Muscle layer of colon (tissue), 2 donors: ENCODE results near the gene CYLD.

Source experiments
- H3K27ac ChIP-seq: one replicate; pipeline ENCODE4 v1.7.0; 2013; ENCODE audit warnings: low read depth, mild to moderate bottlenecking, low read length, moderate library complexity
- H3K27me3 ChIP-seq, 2 donors: one replicate each; pipeline ENCODE4 v1.7.0; 2013; ENCODE audit warnings: low read length in 2 of 2, mild to moderate bottlenecking in 2 of 2; ENCODE audit not compliant: insufficient read depth in 2 of 2, control insufficient read depth in 1 of 2
- H3K36me3 ChIP-seq: one replicate; pipeline ENCODE4 v1.7.0; 2013; ENCODE audit warnings: mild to moderate bottlenecking, low read length; ENCODE audit not compliant: insufficient read depth
- H3K4me1 ChIP-seq: one replicate; pipeline ENCODE4 v1.7.0; 2013; ENCODE audit warnings: mild to moderate bottlenecking, low read length; ENCODE audit not compliant: insufficient read depth
- H3K4me3 ChIP-seq, 2 donors: one replicate each; pipeline ENCODE4 v1.7.0; 2013; ENCODE audit warnings: low read length in 2 of 2, low read depth in 1 of 2, mild to moderate bottlenecking in 1 of 2, moderate library complexity in 1 of 2
- H3K9ac ChIP-seq: one replicate; pipeline ENCODE4 v1.7.0; 2013; ENCODE audit warnings: low read length
- H3K9me3 ChIP-seq: one replicate; pipeline ENCODE4 v1.7.0; 2013; ENCODE audit warnings: mild to moderate bottlenecking, low read length
- donor health status: abdominal sarcoma.
- donor health status: Adenocarcinoma of cecum.

CYLD gene

GRCh38 chr16:50699326-50700159 lies 42.3 kb upstream of the CYLD start:
- H3K9ac ChIP-seq, result no peak overlapping the region
- no peaks in the 10 kb centered on the region for H3K36me3 ChIP-seq
- H3K27me3 ChIP-seq, result peaks cover 0 to under 1% of the 10 kb centered on the region in 2 donors
- H3K4me3 ChIP-seq, result no peak overlapping the region
- H3K9me3 ChIP-seq, result no peaks in the 10 kb centered on the region
- peaks cover 26% of the 10 kb centered on the region for H3K4me1 ChIP-seq
- H3K27ac ChIP-seq, result no peak overlapping the region

GRCh38 chr16:50702725-50703124 lies 39.2 kb upstream of the CYLD start:
- H3K27me3 ChIP-seq, result no peaks in the 10 kb centered on the region
- no peaks in the 10 kb centered on the region for H3K36me3 ChIP-seq
- H3K27ac ChIP-seq, result no peak overlapping the region
- H3K4me3 ChIP-seq, result no peak overlapping the region
- peaks cover 7% of the 10 kb centered on the region for H3K4me1 ChIP-seq
- no peaks in the 10 kb centered on the region for H3K9me3 ChIP-seq
- H3K9ac ChIP-seq, result no peak overlapping the region

- Histone ChIP-seq H3K9ac (no peak overlapping the region), H3K4me3 (no peak overlapping the region), H3K4me1 (no peaks in the 10 kb centered on the region), H3K36me3 (no peaks in the 10 kb centered on the region), H3K9me3 (no peaks in the 10 kb centered on the region), H3K27ac (no peak overlapping the region), H3K27me3 (no peaks in the 10 kb centered on the region)
Observed at GRCh38 chr16:50704245-50704644, 37.6 kb upstream of the CYLD start.

- Histone ChIP-seq H3K9me3 (no peaks in the 10 kb centered on the region), H3K36me3 (no peaks in the 10 kb centered on the region), H3K27me3 (no peaks in the 10 kb centered on the region), H3K4me3 (no peak overlapping the region), H3K4me1 (no peaks in the 10 kb centered on the region), H3K27ac (no peak overlapping the region), H3K9ac (no peak overlapping the region)
Observed at GRCh38 chr16:50705436-50706110, 36.3 kb upstream of the CYLD start.

GRCh38 chr16:50706250-50706649 lies 35.6 kb upstream of the CYLD start:
- no peaks in the 10 kb centered on the region for H3K9me3 ChIP-seq
- no peak overlapping the region for H3K27ac ChIP-seq
- no peak overlapping the region for H3K4me3 ChIP-seq
- H3K27me3 ChIP-seq, result no peaks in the 10 kb centered on the region
- no peaks in the 10 kb centered on the region for H3K36me3 ChIP-seq
- H3K4me1 ChIP-seq, result peaks cover 2% of the 10 kb centered on the region
- no peak overlapping the region for H3K9ac ChIP-seq

GRCh38 chr16:50708373-50709060 lies 33.4 kb upstream of the CYLD start:
- Histone ChIP-seq H3K36me3 (no peaks in the 10 kb centered on the region), H3K4me1 (peaks cover 6% of the 10 kb centered on the region), H3K9me3 (no peaks in the 10 kb centered on the region), H3K27ac (no peak overlapping the region), H3K27me3 (no peaks in the 10 kb centered on the region), H3K4me3 (no peak overlapping the region), H3K9ac (no peak overlapping the region)

GRCh38 chr16:50709061-50709684 lies 32.7 kb upstream of the CYLD start:
- H3K4me1 ChIP-seq, result peaks cover 10% of the 10 kb centered on the region
- no peak overlapping the region for H3K27ac ChIP-seq

GRCh38 chr16:50709980-50710379 lies 31.9 kb upstream of the CYLD start:
- peaks cover 12% of the 10 kb centered on the region for H3K4me1 ChIP-seq
- no peak overlapping the region for H3K4me3 ChIP-seq
- no peaks in the 10 kb centered on the region for H3K9me3 ChIP-seq
- H3K27me3 ChIP-seq, result no peaks in the 10 kb centered on the region
- H3K36me3 ChIP-seq, result no peaks in the 10 kb centered on the region
- no peak overlapping the region for H3K9ac ChIP-seq
- no peak overlapping the region for H3K27ac ChIP-seq

More at GRCh38 chr16:50709061-50709684, 32.7 kb upstream of the CYLD start:
- no peak overlapping the region for H3K9ac ChIP-seq
- no peak overlapping the region for H3K4me3 ChIP-seq
- no peaks in the 10 kb centered on the region for H3K9me3 ChIP-seq
- H3K27me3 ChIP-seq, result no peaks in the 10 kb centered on the region
- no peaks in the 10 kb centered on the region for H3K36me3 ChIP-seq

GRCh38 chr16:50711040-50711439 lies 30.8 kb upstream of the CYLD start:
- Histone ChIP-seq H3K9me3 (no peaks in the 10 kb centered on the region), H3K27me3 (no peaks in the 10 kb centered on the region), H3K36me3 (no peaks in the 10 kb centered on the region), H3K4me3 (no peak overlapping the region), H3K27ac (no peak overlapping the region), H3K9ac (no peak overlapping the region), H3K4me1 (peaks cover 12% of the 10 kb centered on the region)

GRCh38 chr16:50711862-50712559 lies 29.9 kb upstream of the CYLD start:
- Histone ChIP-seq H3K4me3 (no peak overlapping the region), H3K27ac (peak overlapping the region; percentile 42), H3K4me1 (peaks cover 12% of the 10 kb centered on the region), H3K9me3 (no peaks in the 10 kb centered on the region), H3K36me3 (no peaks in the 10 kb centered on the region), H3K27me3 (no peaks in the 10 kb centered on the region), H3K9ac (no peak overlapping the region)

- no peak overlapping the region for H3K4me3 ChIP-seq
- H3K4me1 ChIP-seq, result peaks cover 12% of the 10 kb centered on the region
Observed at GRCh38 chr16:50712560-50712898, 29.4 kb upstream of the CYLD start.

More at GRCh38 chr16:50712560-50712898, 29.4 kb upstream of the CYLD start:
- H3K9ac ChIP-seq, result no peak overlapping the region
- H3K27ac ChIP-seq, result no peak overlapping the region
- no peaks in the 10 kb centered on the region for H3K36me3 ChIP-seq
- H3K9me3 ChIP-seq, result no peaks in the 10 kb centered on the region
- H3K27me3 ChIP-seq, result no peaks in the 10 kb centered on the region
